ENCODE results near the gene LSG1.

The LSG1 gene

GRCh38 chr3:194647747-194648146 is 24.2 kb downstream of the LSG1 start:
- Histone ChIP-seq H2AFZ (ENCODE audit: low read length) (no peak overlapping the region), H3K9me3 (ENCODE audit: insufficient read depth, low read depth, low read length) (no peaks in the 10 kb centered on the region), H3K36me3 (ENCODE audit: insufficient read depth, low read length) (peaks cover 88% of the 10 kb centered on the region; the same call in 1 of the 2 replicates), H3K4me2 (ENCODE audit: low read depth, low read length, poor library complexity, severe bottlenecking) (no peak overlapping the region), H4K20me1 (ENCODE audit: insufficient read depth, low read length, poor library complexity, severe bottlenecking) (no peaks in the 10 kb centered on the region), H3K4me1 (ENCODE audit: insufficient read depth, low read length, poor library complexity, severe bottlenecking) (no peaks in the 10 kb centered on the region), H3K4me3 (ENCODE audit: low read length, poor library complexity, severe bottlenecking) (no peak overlapping the region), H3K79me2 (ENCODE audit: insufficient read depth, low read length) (no peaks in the 10 kb centered on the region), H3F3A (ENCODE audit: low read depth) (no peaks in the 10 kb centered on the region), H3K9me2 (replicated peaks; ENCODE audit: low read depth, low read length) (no peaks in the 10 kb centered on the region), H3K27me3 (ENCODE audit: insufficient read depth, low read length, poor library complexity, severe bottlenecking) (no peaks in the 10 kb centered on the region), H3K9ac (ENCODE audit: low read depth, low read length, poor library complexity, severe bottlenecking) (no peak overlapping the region)
- TF ChIP-seq CTCF (conservative IDR thresholded peaks at IDR 0.05; ENCODE audit: low read length) (no peak), EZH2phosphoT487 (IDR thresholded peaks at IDR 0.05; ENCODE audit: borderline replicate concordance) (no peak)

DNA sequence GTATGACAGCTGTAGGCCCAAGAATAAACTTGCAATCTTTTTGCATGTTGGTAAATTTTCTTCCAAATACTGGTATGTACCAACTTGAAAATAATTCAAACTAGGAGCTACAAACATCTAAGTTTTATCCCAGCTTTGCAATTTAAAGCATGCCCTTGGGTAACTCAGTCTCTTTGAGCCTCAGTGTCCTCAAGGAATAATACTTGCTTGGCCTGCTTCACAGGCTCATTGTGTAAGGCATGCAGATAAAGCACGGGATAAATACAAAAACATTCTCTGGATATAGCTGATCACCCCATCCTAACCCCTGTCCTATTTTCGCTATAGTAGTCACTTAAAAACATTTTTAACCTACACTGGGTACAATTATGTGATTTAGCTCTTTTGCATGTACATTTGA is 29.2 kb downstream of the LSG1 start:
- no peak overlapping the region for H2AFZ ChIP-seq (ENCODE audit: low read length)
- H3K9me2 ChIP-seq (replicated peaks; ENCODE audit: low read depth, low read length): no peaks in the 10 kb centered on the region
- H3K9me3 ChIP-seq (ENCODE audit: insufficient read depth, low read depth, low read length): no peaks in the 10 kb centered on the region
- no peaks in the 10 kb centered on the region for H3K27me3 ChIP-seq (ENCODE audit: insufficient read depth, low read length, poor library complexity, severe bottlenecking)
- H3K4me2 ChIP-seq (ENCODE audit: low read depth, low read length, poor library complexity, severe bottlenecking): no peak overlapping the region
- peaks cover 13% of the 10 kb centered on the region for H3K4me1 ChIP-seq (ENCODE audit: insufficient read depth, low read length, poor library complexity, severe bottlenecking)
- H4K20me1 ChIP-seq (ENCODE audit: insufficient read depth, low read length, poor library complexity, severe bottlenecking): no peaks in the 10 kb centered on the region
- H3K4me3 ChIP-seq (ENCODE audit: low read length, poor library complexity, severe bottlenecking): no peak overlapping the region
- peaks cover 57% of the 10 kb centered on the region; the same call in 1 of the 2 replicates for H3K36me3 ChIP-seq (ENCODE audit: insufficient read depth, low read length)
- TF ChIP-seq EZH2phosphoT487 (IDR thresholded peaks at IDR 0.05; ENCODE audit: borderline replicate concordance) (no peak), CTCF (conservative IDR thresholded peaks at IDR 0.05; ENCODE audit: low read length) (no peak)
- H3K79me2 ChIP-seq (ENCODE audit: insufficient read depth, low read length): no peaks in the 10 kb centered on the region
- H3F3A ChIP-seq (ENCODE audit: low read depth): no peaks in the 10 kb centered on the region
- H3K9ac ChIP-seq (ENCODE audit: low read depth, low read length, poor library complexity, severe bottlenecking): no peak overlapping the region

DNA sequence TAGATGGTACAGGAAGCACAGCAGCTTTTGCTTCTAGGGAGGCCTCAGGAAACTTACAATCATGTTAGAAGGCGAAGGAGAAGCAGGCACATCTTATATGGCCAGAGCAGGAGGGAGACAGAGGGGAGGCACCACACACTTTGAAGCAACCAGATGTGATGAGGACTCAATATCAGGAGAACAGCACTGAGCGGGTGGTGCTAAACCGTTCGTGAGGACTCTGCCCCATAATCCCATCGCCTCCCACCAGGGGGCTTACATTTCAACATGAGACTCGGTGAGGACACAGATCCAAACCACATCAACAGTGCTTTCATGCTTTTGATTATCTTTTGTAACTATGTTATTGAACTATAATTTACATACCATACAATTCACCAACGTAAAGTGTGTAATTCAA is 31.2 kb downstream of the LSG1 start:
- no peak overlapping the region for H3K4me2 ChIP-seq (ENCODE audit: low read depth, low read length, poor library complexity, severe bottlenecking)
- H2AFZ ChIP-seq (ENCODE audit: low read length): no peak overlapping the region
- H3K27me3 ChIP-seq (ENCODE audit: insufficient read depth, low read length, poor library complexity, severe bottlenecking): no peaks in the 10 kb centered on the region
- H3K4me1 ChIP-seq (ENCODE audit: insufficient read depth, low read length, poor library complexity, severe bottlenecking): peaks cover 13% of the 10 kb centered on the region
- no peaks in the 10 kb centered on the region for H3K79me2 ChIP-seq (ENCODE audit: insufficient read depth, low read length)
- no peaks in the 10 kb centered on the region for H4K20me1 ChIP-seq (ENCODE audit: insufficient read depth, low read length, poor library complexity, severe bottlenecking)
- no peak overlapping the region for H3K9ac ChIP-seq (ENCODE audit: low read depth, low read length, poor library complexity, severe bottlenecking)
- peaks cover 46% of the 10 kb centered on the region; the same call in 1 of the 2 replicates for H3K36me3 ChIP-seq (ENCODE audit: insufficient read depth, low read length)
- TF ChIP-seq EZH2phosphoT487 (IDR thresholded peaks at IDR 0.05; ENCODE audit: borderline replicate concordance): no peak
- peak; percentile 61 for TF ChIP-seq CTCF (conservative IDR thresholded peaks at IDR 0.05; ENCODE audit: low read length)
- no peaks in the 10 kb centered on the region for H3F3A ChIP-seq (ENCODE audit: low read depth)
- no peaks in the 10 kb centered on the region for H3K9me2 ChIP-seq (replicated peaks; ENCODE audit: low read depth, low read length)
- no peak overlapping the region for H3K4me3 ChIP-seq (ENCODE audit: low read length, poor library complexity, severe bottlenecking)
- H3K9me3 ChIP-seq (ENCODE audit: insufficient read depth, low read depth, low read length): no peaks in the 10 kb centered on the region

Measured in Loucy (cell line).